Epithelial cell of esophagus (primary cell): Measurements from ENCODE around the gene AHDC1.

Experiments
- DNase-seq: peaks from one replicate; pipeline ENCODE4 v3.0.0; 2010; ENCODE audit warnings: low read depth
- H3K4me3 ChIP-seq: 2 replicates; pipeline ENCODE4 v1.5.1; 2011; ENCODE audit warnings: mild to moderate bottlenecking, low read length, control low read depth
- TF ChIP-seq, protein P1 (sequence below): IDR thresholded peaks from 2 replicates; pipeline ENCODE4 v1.5.1; 2011; ENCODE audit warnings: low read depth, mild to moderate bottlenecking, low read length, control low read depth, inconsistent platforms; ENCODE audit not compliant: insufficient read depth; ENCODE audit errors: missing control alignments

AHDC1 gene

GRCh38 chr1:27605796-27606707 is 2.1 kb upstream of the AHDC1 start:
- TF ChIP-seq, protein P1, sequence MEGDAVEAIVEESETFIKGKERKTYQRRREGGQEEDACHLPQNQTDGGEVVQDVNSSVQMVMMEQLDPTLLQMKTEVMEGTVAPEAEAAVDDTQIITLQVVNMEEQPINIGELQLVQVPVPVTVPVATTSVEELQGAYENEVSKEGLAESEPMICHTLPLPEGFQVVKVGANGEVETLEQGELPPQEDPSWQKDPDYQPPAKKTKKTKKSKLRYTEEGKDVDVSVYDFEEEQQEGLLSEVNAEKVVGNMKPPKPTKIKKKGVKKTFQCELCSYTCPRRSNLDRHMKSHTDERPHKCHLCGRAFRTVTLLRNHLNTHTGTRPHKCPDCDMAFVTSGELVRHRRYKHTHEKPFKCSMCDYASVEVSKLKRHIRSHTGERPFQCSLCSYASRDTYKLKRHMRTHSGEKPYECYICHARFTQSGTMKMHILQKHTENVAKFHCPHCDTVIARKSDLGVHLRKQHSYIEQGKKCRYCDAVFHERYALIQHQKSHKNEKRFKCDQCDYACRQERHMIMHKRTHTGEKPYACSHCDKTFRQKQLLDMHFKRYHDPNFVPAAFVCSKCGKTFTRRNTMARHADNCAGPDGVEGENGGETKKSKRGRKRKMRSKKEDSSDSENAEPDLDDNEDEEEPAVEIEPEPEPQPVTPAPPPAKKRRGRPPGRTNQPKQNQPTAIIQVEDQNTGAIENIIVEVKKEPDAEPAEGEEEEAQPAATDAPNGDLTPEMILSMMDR = peak; percentile 94
- peak; percentile 57 for DNase-seq
- H3K4me3 ChIP-seq = no peak overlapping the region

GRCh38 chr1:27605300-27605766 is 1.4 kb upstream of the AHDC1 start:
- no peak for DNase-seq
- no peak overlapping the region for H3K4me3 ChIP-seq
- TF ChIP-seq, protein P1 = no peak

GRCh38 chr1:27604579-27605299 is 795 bp upstream of the AHDC1 start:
- DNase-seq = no peak
- TF ChIP-seq, protein P1 = no peak

DNA sequence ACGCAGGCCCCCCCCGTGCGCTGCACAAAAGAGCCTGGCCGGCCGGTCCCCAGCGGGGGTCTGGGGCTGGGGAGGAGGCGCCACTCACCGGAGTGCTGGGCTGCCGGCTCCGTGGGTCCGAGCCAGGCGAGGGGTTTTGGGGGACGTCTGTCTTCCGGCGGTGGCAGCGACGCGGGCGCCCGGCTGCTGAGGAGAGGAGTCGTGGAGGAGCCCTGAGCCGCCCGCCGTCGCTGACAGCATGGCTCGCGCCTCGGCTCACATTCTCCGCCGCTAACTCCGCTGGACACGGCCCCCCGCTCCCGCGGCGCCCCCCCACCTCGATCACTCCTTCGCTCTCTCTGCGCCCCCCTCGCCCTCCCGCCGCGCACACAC is 649 bp downstream of the AHDC1 start:
- TF ChIP-seq, protein P1 = no peak
- peak overlapping the region; percentile 99 for H3K4me3 ChIP-seq
- DNase-seq = no peak

More at GRCh38 chr1:27604579-27605299, 795 bp upstream of the AHDC1 start:
- peak overlapping the region; percentile 51 for H3K4me3 ChIP-seq

GRCh38 chr1:27602462-27603308 is 1.3 kb downstream of the AHDC1 start:
- DNase-seq = peak; percentile 47
- H3K4me3 ChIP-seq = peak overlapping the region; percentile 99
- TF ChIP-seq, protein P1 = no peak

GRCh38 chr1:27601771-27602461 is 2.0 kb downstream of the AHDC1 start:
- TF ChIP-seq, protein P1 = no peak
- no peak for DNase-seq
- peak overlapping the region; percentile 99 for H3K4me3 ChIP-seq
